Right kidney (tissue), 1 donor: Measurements from ENCODE around the gene PPP1R16B.

Source experiments
- DNase-seq: peaks from one replicate; pipeline ENCODE4 v3.0.0-alpha.2; 2016

PPP1R16B gene

GRCh38 chr20:38875175-38875993 is 69.9 kb downstream of the PPP1R16B start:
- no peak for DNase-seq

- no peak for DNase-seq
These were observed 72.0 kb downstream of the PPP1R16B start for GRCh38 chr20:38877483-38877882.

- DNase-seq: peak; percentile 24
These were observed 73.4 kb downstream of the PPP1R16B start for GRCh38 chr20:38878866-38879265.

- no peak for DNase-seq
These were observed 75.6 kb downstream of the PPP1R16B start for GRCh38 chr20:38880952-38881735.

- no peak for DNase-seq
These were observed 76.4 kb downstream of the PPP1R16B start for GRCh38 chr20:38881806-38882440.

GRCh38 chr20:38882600-38882999 is 77.1 kb downstream of the PPP1R16B start:
- no peak for DNase-seq

- DNase-seq: no peak
These were observed 77.8 kb downstream of the PPP1R16B start for GRCh38 chr20:38883081-38883980.

GRCh38 chr20:38883981-38884733 is 78.7 kb downstream of the PPP1R16B start:
- no peak for DNase-seq

- no peak for DNase-seq
These were observed 79.9 kb downstream of the PPP1R16B start for GRCh38 chr20:38885357-38885756.

- no peak for DNase-seq
These were observed 82.7 kb downstream of the PPP1R16B start for GRCh38 chr20:38888059-38888831.

- no peak for DNase-seq
These were observed 83.6 kb downstream of the PPP1R16B start for GRCh38 chr20:38889050-38889449.

GRCh38 chr20:38889792-38890496 is 84.4 kb downstream of the PPP1R16B start:
- DNase-seq: no peak

GRCh38 chr20:38890497-38890818 is 85.0 kb downstream of the PPP1R16B start:
- no peak for DNase-seq

- no peak for DNase-seq
These were observed 86.8 kb downstream of the PPP1R16B start for GRCh38 chr20:38892091-38892981.

- DNase-seq: no peak
These were observed 87.6 kb downstream of the PPP1R16B start for GRCh38 chr20:38893056-38893564.

GRCh38 chr20:38893565-38894090 is 88.1 kb downstream of the PPP1R16B start:
- peak; percentile 28 for DNase-seq

GRCh38 chr20:38894091-38894847 is 88.8 kb downstream of the PPP1R16B start:
- peak; percentile 15 for DNase-seq
